Right ventricle myocardium inferior (tissue), 1 donor: ENCODE measurements around the gene RLN1. TPM values are rescaled to one million over a fixed set of nuclear protein-coding genes. Genes with fewer than 3 reads are reported as not detected.
"Not testable (repeated sequence)": the region's sequence is repeated elsewhere in the genome, so short reads cannot be mapped to it uniquely, and the experiment has no call there.

Source experiments
- ATAC-seq: fragments of 200-7000 bp; cut with Tn5 transposase; one replicate; pipeline ENCODE4 v1.9.1; 2020; ENCODE audit warnings: mild to moderate bottlenecking, moderate library complexity
- DNase-seq: peaks from one replicate; pipeline ENCODE4 v3.0.0; 2021; ENCODE audit errors: missing footprints
- intact Hi-C: fragments of 100-400 bp; cut with DNase I; formaldehyde crosslinking; loops from one replicate; pipeline ENCODE4 v1.11.0; 2022
- long read RNA-seq: library from polyadenylated mRNA; unstranded; transcript quantifications from one replicate; pipeline ENCODE4 v2.0.0, GENCODE V29; 2021
- total RNA-seq: library from RNA; stranded (reverse); fragmentation: NEBNext Ultra II Directional; extraction: Animal tissue kit (Norgen Biotek cat#: 25700); gene quantifications from one replicate; pipeline ENCODE4 v1.2.1, GENCODE V29; 2021
- donor health status: DM: no; HTN: yes; CAD: no; lungs with severe emphysema.

Gene RLN1, protein sequence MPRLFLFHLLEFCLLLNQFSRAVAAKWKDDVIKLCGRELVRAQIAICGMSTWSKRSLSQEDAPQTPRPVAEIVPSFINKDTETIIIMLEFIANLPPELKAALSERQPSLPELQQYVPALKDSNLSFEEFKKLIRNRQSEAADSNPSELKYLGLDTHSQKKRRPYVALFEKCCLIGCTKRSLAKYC
- total RNA-seq: 0.43 TPM
- long read RNA-seq: 0 reads

DNA sequence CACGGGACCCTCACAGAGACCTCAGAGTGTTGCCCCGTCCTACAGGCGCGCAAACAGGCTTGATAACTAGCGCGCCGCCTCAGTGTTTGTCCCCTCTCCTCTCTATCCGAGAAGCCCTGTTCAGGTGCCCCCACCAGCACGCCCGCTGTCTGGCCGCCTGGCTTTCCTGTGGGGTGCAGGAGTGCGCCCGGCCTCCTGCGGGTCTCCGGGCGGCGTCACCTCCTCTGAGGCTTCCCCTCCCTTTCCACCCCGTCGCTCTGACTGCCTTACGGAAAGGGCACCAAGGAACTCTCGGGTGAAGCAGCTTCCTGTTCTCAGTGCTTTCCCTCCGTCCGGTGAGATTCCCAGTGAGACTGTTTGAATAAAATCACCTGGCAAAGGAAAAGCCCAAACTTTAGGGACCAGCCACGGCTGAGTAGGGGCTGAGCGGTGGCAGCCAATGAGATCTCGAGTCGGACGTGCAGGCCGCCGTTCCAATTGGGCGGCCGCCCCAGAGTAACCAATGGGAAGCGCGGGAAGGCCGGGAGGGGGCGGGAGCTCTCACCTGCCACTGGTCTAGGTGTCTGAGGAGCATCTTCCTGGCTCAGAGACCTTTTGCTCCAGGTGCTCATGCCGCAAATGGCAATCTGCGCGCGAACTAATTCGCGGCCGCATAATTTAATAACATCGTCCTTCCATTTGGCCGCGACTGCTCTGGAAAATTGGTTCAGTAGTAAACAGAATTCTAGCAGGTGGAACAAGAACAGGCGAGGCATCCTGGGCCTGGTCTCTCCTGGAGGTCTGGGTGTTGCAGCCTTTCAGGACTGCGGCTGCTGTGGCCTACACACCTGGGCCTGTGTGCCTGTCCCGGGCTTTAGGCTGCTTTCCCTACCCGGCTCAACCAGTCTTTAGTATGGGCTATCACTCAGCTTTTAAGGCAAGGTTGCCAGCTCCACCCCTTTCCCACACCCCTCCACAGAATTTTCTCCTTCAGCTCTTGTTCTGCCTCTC is at the start of gene RLN1:
Gene RLN1, minus strand, starts transcription at position 885 of the 990 bp plus-strand sequence. Its CDS starts 130 bp downstream, at position 755.
- intact Hi-C loops, DNase-seq: not testable (repeated sequence)
- peak; percentile 100 for ATAC-seq

DNA sequence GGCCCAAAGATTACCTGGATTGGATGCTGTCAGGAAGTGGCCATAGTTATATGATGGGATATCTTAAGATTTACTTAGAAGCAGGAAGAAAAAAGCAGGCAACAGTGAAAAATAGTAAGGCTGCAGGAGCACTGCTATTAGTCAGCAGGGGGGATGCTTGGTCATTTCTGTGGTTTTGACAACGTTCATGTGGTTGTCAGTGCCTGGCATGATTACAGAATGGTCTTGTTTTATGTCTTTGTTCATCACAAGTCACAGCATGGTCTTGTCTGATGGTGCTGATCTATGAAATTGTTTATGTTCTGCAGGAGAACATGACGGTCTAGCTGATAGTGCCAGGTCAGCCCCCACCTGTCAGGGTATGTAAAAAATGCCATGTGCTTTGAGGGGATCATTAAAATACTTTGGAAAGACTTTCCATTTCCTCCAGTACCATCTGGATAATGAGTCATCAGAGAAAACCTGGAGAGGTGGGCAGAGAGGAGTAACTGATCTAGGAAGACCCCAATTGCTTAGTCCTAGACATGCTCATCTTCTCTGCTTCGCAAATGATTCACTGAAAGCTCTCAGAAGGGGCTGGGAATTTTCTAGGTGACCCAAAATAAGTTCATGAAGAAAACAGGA is 49.5 kb upstream of the RLN1 start:
- intact Hi-C loops: no loop called here
- ATAC-seq (no peak), DNase-seq (no peak)

DNA sequence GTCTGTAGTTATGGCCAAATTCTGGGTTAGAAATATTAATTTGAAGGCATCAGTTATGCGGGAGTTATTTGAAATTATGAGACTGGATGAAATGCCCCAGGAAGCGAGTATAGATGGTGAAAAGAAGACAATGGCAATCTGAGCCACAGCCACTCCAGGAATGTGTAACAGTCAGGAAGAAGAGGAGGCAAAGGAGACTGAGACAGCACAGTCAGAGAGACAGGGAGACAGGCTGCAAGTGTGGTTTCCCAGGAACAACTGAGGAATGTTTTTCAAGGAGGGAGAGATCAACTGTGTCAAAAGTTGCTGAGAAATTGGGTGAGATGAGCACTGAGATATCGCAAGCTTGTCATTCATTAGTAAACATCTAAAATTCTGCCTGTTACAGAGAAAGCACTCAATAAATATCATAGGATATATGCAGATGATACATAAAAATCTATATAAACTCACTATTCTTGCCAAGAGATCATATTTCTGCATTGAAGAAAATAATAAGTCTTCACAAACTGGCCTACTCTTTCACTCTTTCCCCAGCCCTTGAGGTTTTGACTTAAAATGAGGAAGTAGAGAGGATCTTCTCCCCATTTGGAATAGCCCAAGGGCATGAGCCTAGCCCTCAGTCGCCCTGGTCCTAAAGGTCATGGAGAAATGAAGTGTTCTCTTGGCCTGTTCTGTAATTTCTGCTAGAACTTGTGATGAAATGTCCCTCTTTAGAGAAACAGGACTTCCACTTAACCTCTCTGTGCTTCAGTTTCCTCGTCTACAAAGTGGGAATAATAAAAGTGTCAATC is 48.5 kb upstream of the RLN1 start:
- intact Hi-C loops: no loop called here
- no peak for DNase-seq
- ATAC-seq: no peak

DNA sequence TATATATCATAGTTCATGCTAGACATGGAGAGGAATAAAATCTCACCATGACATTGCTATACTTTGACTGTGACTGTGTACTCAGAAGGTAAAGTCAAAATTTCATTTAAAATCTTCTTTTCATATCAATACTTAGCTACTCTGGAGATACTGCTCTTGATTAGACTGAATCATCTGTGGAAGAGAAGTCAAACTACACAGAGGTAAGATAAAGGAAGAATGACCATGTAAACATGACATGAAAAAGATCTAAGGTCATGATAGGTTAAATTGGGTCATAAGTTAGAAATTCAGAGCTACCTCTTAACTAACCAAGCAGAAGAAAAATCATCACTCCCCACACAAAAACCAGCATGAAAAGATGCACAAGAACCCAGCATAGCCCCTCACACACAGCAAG is 44.8 kb upstream of the RLN1 start:
- no peak for DNase-seq
- intact Hi-C loops: no loop called here
- no peak for ATAC-seq

DNA sequence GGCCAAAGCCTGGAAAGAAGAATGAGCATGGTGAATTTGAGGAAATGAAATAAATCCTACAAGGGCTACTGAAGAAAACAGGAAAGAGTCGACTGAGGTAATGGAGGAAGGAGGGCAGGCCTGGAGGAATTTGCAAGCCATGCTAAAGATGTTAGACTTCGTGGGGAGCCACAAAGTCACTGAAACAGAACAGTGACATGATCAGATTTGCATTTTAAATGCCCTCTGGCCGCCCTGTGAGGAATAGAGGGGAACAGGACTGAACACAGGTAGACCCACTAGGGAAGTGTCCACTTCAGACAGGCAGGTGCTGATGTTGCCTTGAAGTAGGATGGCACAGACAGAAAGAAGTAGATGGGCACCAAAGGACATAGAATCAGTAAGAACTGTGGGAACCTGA is 42.8 kb upstream of the RLN1 start:
- intact Hi-C loops: no loop called here
- DNase-seq (no peak), ATAC-seq (no peak)

DNA sequence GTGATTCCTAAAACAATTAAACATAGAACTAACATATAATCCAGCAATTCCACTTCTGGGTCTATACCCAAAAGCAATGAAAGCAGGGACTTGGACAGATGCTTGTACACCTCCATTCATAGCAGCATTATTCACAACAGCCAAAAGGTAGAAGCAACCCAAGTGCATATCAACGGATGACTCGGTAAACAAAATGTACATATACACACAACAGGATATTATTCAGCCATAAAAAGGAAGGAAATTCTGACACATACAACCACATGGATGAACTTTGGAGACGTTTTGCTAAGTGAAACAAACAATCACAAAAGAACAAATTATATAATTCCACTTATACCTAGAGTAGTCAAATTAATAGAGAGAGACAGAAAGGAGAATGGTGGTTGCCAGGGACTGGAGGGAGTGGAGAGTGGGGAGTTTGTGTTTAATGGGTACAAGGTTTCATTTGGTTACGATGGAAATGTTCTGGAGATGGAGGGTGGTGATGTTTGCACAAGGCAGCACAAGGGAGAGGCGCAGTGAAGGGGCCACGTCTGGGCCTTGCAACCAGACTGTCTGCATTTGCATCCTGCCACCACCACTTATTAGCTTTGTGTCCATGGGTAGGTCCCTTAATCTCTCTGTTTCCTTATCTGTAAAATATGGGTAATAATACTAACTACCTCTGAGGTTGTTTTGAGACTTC is 36.3 kb upstream of the RLN1 start:
- intact Hi-C loops: no loop called here
- ATAC-seq: no peak
- DNase-seq: no peak

DNA sequence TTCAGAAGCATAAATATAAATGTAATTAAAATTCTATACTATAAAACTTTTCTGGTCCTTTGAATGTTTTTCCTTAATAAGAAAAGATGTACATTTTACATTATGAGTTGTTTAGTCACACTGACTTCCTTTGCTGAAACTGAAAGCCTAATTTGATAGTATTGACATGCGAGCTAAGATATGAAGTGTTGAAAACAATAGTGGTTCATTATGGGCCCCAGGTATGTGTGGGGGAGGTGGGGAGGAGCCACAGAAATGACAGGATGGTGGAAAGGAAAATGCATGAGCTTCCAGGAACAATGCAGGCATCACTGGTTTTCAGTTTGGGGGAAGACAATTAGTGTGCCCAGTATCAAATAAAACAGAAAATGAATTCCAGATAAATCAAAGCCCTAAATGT is 35.4 kb upstream of the RLN1 start:
- no peak for DNase-seq
- intact Hi-C loops: no loop called here
- no peak for ATAC-seq

DNA sequence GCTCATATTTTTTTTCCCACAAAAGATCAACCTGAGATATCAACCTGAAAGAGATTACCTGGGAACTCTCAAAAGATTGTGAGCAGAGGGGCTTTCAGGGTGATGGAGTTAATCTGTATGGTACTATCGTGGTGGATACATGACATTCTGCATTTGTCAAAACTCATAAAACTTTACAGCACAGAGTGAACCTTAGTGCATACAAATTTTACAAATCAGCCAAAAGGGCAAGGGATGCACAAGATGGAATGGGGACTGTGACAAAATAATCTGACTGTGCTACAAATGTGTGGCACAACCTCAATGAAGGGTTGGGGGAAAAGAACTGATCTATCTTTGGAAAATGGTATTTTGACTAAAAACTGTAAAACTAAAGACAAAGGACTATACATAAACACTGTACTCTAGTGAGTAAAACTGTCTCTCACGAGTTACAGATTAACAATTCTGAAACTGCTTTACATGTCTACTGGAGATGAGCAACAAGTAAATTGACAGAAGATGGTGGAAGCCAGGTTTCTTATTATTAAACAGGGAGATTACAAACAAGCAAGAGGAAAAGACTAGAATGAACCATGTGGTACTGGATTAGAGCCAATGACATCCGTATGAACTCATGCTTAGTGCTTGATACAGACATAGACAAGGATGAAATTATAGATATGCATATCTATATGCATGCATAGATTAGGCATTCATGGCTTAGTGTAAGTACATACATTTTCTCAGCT is 24.8 kb upstream of the RLN1 start:
- ATAC-seq (no peak), DNase-seq (no peak)
- intact Hi-C loops: no loop called here

DNA sequence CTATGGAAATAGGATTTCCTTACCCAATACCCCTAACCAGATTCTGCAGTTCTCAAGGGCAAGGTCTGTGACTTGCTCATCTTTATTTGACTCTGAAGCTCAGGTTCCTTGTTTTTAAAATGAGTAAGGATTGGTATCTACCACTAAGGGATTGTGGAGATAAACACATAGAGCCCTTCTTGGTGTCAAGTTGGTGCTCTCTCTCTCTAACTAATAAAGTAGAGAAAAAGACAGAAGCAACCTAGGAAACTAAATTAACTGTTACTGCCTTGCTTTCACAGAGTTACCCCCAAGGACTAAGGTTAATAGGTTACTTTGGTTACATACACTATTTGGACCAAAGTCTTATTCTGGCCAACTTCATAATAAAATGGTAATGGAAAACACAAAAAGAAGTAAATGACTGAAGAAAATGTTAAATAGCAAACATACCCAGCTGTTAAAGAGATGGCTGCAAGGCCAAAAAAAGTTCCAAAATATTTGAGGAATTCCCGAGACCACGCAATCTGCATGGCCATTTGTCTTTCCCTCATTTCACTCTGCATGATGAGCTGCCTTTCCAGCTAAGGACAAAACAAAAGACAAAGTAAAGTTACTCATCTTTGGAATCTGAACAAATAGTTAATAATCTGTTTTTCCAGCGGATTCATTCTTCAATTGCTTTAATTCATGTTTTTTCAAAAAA is 21.8 kb upstream of the RLN1 start:
- DNase-seq (no peak), ATAC-seq (no peak)
- intact Hi-C loops: no loop called here

DNA sequence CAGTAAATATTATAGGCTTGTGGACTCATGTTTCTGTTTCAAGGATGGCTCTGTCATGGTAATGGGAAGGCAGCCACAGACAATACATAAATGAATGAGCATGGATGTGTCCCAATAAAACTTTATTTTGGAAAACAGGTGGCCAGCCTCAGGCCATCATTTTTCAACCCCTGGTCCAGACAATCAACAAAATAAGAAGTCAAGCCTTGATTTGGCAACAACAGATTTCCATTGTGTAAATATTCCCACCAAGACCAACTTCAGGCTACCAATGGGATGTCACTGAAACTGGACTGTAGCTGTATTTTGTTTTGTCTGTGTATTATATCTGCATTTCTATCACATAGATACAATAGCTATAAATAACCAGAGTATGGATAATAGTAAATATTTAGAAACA is 20.7 kb upstream of the RLN1 start:
- ATAC-seq (no peak), DNase-seq (no peak)
- intact Hi-C loops: no loop called here

DNA sequence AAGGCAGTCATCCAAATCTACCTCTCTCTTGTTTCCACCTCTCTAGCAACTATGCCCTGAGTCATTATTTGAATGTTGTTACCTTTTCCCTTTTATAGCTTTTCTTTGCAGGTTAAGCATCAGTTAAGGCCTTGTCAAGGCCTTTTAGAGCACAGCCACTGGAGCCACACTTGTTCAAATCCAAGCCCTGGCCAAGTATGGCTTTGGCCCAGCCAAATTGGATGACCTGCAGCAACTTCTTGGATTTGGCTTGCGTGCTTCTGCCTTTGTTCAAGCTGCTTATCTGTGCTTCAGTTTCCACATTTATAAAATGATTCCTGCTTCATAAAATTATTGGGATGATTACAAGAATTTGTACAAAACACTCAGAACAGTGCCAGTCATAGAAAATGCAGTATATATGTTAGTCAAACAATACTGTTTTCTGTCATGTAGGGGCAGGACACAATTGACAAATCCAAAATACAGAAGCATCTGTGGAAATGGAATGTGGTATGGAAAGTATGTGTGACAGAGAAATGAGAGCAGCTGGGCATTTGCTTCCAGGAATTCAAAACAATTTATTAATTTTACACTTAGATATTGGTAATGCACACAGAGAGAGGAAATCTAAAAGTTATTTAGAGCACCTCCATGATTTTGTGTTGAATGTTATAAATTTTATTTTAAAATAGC is 17.9 kb upstream of the RLN1 start:
- intact Hi-C loops: no loop called here
- DNase-seq (peak; percentile 41), ATAC-seq (peak; percentile 73)

DNA sequence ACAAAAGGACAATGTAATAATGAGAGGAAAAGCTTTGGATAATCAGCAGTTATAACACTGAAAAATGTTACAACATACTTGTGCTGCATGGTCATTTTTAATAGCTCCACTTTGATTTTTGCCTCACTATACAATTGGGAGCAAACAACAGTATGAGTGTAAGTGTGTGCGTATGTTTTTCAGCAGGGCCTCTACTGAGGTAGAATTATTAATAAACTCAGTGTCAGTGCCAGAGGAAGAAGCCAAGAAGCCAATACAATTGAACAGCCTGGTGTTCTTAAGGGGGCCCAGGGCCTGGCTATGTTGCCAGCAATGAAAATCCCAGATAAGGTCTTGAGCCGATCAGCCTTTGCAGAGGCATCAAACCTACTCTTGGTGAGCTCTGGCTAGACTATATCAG is 16.1 kb upstream of the RLN1 start:
- DNase-seq: no peak
- ATAC-seq: no peak
- intact Hi-C loops: no loop called here

DNA sequence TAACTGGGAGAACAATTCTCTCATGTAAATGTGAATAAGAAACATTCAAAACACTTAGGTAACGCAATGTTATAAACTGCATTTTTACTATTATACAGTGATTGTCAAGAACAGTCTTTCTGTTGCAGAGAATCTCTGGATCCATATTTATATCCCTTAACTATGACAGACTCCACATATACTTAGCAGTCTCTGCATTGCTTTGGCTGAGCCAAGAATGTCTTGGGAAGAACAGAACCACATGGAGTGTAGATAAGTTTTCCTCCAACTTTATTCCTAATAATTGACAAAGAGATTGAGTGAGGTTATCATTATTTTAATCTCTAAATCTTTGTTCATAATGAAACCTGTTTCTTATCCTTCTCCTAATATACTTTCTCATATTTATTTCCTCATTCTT is 15.6 kb upstream of the RLN1 start:
- ATAC-seq (no peak), DNase-seq (no peak)
- intact Hi-C loops: no loop called here

DNA sequence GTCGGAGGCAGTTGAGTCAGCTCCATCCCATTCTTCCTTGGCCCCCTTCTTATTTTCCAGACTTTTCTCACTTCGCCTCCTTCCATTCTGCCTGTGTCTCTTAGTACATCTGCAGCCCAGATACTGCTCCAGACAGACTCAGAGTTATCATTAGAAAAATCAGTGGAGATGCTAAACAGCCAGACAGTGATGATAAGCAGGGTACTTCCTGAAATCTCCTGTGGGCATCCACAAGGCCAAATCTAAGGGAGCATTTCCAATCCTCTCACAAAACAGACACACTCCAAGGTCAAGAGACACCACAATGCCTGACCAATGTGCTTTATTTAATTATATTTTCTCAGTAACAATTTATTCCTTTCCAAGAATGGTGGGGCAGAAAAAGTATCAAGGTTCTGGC is 14.5 kb upstream of the RLN1 start:
- intact Hi-C loops: no loop called here
- DNase-seq (no peak), ATAC-seq (no peak)

DNA sequence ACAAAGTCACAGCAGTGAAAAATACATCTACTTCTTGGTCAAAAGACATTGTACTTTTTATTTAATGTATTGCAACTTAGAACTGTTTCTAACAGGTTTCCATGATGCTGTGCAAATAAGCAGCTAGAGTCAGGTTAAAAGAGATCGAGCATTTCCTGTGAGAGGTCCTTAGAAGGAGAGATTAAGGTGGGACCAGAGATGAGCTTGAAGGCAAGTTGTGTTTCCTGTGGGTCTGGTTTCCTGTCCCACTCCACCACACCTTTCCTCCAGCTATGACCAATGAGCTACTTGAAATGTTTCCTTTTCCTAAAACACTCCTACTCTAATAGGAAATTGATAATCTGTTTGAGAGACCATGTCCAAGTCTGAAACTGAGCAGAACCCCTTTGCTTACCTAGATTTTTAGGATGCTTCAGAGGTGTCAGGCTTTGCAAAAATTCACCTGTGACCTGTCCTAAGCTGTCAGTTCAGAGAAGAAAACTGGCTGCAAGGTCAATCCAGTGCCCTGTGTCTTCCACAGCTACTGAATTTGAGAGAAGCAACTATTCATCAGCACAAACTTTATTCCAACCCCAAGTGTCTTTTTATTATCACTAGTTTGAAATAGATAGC is 13.1 kb upstream of the RLN1 start:
- DNase-seq: no peak
- no peak for ATAC-seq
- intact Hi-C loops: no loop called here

DNA sequence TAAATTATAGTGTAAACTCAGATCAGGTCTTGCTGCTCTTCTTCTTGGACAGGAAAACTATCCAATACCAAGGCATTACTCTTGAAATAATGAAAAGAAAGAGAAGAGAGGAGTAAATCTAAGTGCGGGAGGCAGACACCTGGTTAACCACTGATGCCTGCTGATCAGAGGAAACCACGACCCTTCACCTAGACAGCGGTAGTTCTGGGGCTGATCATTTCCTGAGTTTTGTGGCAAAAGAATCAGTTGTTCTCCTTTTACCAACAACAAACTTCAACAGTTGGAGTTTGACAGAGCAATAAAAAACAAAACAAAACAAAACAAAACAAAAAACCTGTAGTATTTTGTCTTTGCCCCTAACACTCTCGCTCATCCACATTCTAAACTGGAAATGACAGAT is 3.0 kb downstream of the RLN1 start:
- intact Hi-C loops: no loop called here
- DNase-seq (no peak), ATAC-seq (no peak)
